Measurements from ENCODE around the gene PLK5. TPM values are rescaled to one million over a fixed set of nuclear protein-coding genes. Genes with fewer than 3 reads are reported as not detected.

Gene PLK5
- total and polyA plus RNA-seq, 2 donors (not counting 1 experiment from before 2014, with no cell fraction given), result not detected

DNA sequence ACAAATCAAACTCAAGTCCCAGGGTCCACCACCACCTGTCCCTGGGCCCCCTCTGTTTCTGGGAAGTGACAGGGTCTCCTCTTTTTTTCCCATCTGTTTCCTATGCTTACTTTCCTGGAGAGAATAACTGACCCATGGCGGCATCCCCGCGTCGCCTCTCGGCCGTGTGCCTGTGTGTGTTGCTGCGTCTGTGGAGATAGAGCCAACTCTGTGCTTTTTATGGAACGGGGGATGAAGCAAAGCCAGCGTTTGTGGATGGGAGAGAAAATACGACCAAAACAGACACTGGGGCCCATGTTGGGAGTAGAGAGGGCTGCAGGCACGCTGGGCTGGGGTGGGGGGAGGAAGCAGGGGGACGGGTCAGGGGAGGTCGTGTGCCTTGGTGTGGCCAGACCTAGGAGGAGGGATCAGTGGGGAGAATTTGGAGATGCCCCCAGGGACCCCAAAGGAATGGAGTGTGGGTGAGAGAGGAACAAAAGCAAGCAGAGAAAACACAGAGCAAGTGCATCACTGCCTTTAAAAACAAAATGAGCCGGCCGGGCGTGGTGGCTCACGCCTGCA is 16.6 kb downstream of the PLK5 start:
- DNase-seq (ENCODE audit: low read depth in 2 of 2), result no peak
- no peak overlapping the region for H3K27ac ChIP-seq (ENCODE audit: insufficient read depth, low read length)
- H4K20me1 ChIP-seq (ENCODE audit: control insufficient read depth, extremely low read depth, insufficient read depth, low read length), result no peaks in the 10 kb centered on the region
- H3K4me2 ChIP-seq (ENCODE audit: extremely low read depth, insufficient read depth, low read length), result no peak overlapping the region
- TF ChIP-seq EZH2 (IDR thresholded peaks at IDR 0.05; ENCODE audit: low read length, missing control alignments), result no peak
- TF ChIP-seq, protein P1, sequence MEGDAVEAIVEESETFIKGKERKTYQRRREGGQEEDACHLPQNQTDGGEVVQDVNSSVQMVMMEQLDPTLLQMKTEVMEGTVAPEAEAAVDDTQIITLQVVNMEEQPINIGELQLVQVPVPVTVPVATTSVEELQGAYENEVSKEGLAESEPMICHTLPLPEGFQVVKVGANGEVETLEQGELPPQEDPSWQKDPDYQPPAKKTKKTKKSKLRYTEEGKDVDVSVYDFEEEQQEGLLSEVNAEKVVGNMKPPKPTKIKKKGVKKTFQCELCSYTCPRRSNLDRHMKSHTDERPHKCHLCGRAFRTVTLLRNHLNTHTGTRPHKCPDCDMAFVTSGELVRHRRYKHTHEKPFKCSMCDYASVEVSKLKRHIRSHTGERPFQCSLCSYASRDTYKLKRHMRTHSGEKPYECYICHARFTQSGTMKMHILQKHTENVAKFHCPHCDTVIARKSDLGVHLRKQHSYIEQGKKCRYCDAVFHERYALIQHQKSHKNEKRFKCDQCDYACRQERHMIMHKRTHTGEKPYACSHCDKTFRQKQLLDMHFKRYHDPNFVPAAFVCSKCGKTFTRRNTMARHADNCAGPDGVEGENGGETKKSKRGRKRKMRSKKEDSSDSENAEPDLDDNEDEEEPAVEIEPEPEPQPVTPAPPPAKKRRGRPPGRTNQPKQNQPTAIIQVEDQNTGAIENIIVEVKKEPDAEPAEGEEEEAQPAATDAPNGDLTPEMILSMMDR (conservative IDR thresholded peaks at IDR 0.05 in 1 of 2, IDR thresholded peaks at IDR 0.05 in 1 of 2; ENCODE audit: low read depth in 1 of 2, low read length in 2 of 2), result no peak
- no peaks in the 10 kb centered on the region for H3K79me2 ChIP-seq (ENCODE audit: control insufficient read depth, insufficient read depth, low read length)
- H3K27me3 ChIP-seq (ENCODE audit: control insufficient read depth, insufficient read depth, low read length), result no peaks in the 10 kb centered on the region
- H2AFZ ChIP-seq (ENCODE audit: low read length), result no peak overlapping the region
- no peaks in the 10 kb centered on the region for H3K4me1 ChIP-seq (ENCODE audit: control insufficient read depth, extremely low read depth, insufficient read depth, low read length)
- no peak overlapping the region for H3K4me3 ChIP-seq (replicated peaks in 1 of 4; ENCODE audit: control extremely low read depth in 1 of 4, insufficient read depth in 1 of 4, low read depth in 3 of 4, low read length in 4 of 4)
- H3K36me3 ChIP-seq (ENCODE audit: control insufficient read depth, insufficient read depth, low read length), result no peaks in the 10 kb centered on the region
- no peaks in the 10 kb centered on the region for H3K9me3 ChIP-seq (ENCODE audit: control insufficient read depth, insufficient read depth, low read depth, low read length)
- no peak overlapping the region for H3K9ac ChIP-seq (ENCODE audit: insufficient read depth, low read length)

GRCh38 chr19:1549332-1549945 is 25.6 kb downstream of the PLK5 start:
- no peak overlapping the region for H3K4me2 ChIP-seq (ENCODE audit: extremely low read depth, insufficient read depth, low read length)
- DNase-seq (ENCODE audit: low read depth in 2 of 2), result no peak
- no peaks in the 10 kb centered on the region for H3K4me1 ChIP-seq (ENCODE audit: control insufficient read depth, extremely low read depth, insufficient read depth, low read length)
- H3K9me3 ChIP-seq (ENCODE audit: control insufficient read depth, insufficient read depth, low read depth, low read length), result no peaks in the 10 kb centered on the region
- no peaks in the 10 kb centered on the region for H4K20me1 ChIP-seq (ENCODE audit: control insufficient read depth, extremely low read depth, insufficient read depth, low read length)
- H2AFZ ChIP-seq (ENCODE audit: low read length), result no peak overlapping the region
- no peak for TF ChIP-seq EZH2 (IDR thresholded peaks at IDR 0.05; ENCODE audit: low read length, missing control alignments)
- TF ChIP-seq, protein P1 (conservative IDR thresholded peaks at IDR 0.05 in 1 of 2, IDR thresholded peaks at IDR 0.05 in 1 of 2; ENCODE audit: low read depth in 1 of 2, low read length in 2 of 2), result no peak
- H3K27me3 ChIP-seq (ENCODE audit: control insufficient read depth, insufficient read depth, low read length), result no peaks in the 10 kb centered on the region
- H3K79me2 ChIP-seq (ENCODE audit: control insufficient read depth, insufficient read depth, low read length), result no peaks in the 10 kb centered on the region
- no peak overlapping the region for H3K4me3 ChIP-seq (replicated peaks in 1 of 4; ENCODE audit: control extremely low read depth in 1 of 4, insufficient read depth in 1 of 4, low read depth in 3 of 4, low read length in 4 of 4)
- H3K9ac ChIP-seq (ENCODE audit: insufficient read depth, low read length), result no peak overlapping the region
- peaks cover 1% of the 10 kb centered on the region for H3K36me3 ChIP-seq (ENCODE audit: control insufficient read depth, insufficient read depth, low read length)
- H3K27ac ChIP-seq (ENCODE audit: insufficient read depth, low read length), result no peak overlapping the region

GRCh38 chr19:1551068-1552040 is 27.5 kb downstream of the PLK5 start:
- TF ChIP-seq, protein P1 (conservative IDR thresholded peaks at IDR 0.05 in 1 of 2, IDR thresholded peaks at IDR 0.05 in 1 of 2; ENCODE audit: low read depth in 1 of 2, low read length in 2 of 2), result no peak
- no peak for TF ChIP-seq EZH2 (IDR thresholded peaks at IDR 0.05; ENCODE audit: low read length, missing control alignments)
- DNase-seq (ENCODE audit: low read depth in 2 of 2), result no peak
- Histone ChIP-seq H3K4me2 (ENCODE audit: extremely low read depth, insufficient read depth, low read length) (no peak overlapping the region), H3K4me1 (ENCODE audit: control insufficient read depth, extremely low read depth, insufficient read depth, low read length) (no peaks in the 10 kb centered on the region), H3K9me3 (ENCODE audit: control insufficient read depth, insufficient read depth, low read depth, low read length) (no peaks in the 10 kb centered on the region), H4K20me1 (ENCODE audit: control insufficient read depth, extremely low read depth, insufficient read depth, low read length) (no peaks in the 10 kb centered on the region), H3K27ac (ENCODE audit: insufficient read depth, low read length) (no peak overlapping the region), H2AFZ (ENCODE audit: low read length) (no peak overlapping the region), H3K79me2 (ENCODE audit: control insufficient read depth, insufficient read depth, low read length) (no peaks in the 10 kb centered on the region), H3K4me3 (replicated peaks in 1 of 4; ENCODE audit: control extremely low read depth in 1 of 4, insufficient read depth in 1 of 4, low read depth in 3 of 4, low read length in 4 of 4) (no peak overlapping the region), H3K9ac (ENCODE audit: insufficient read depth, low read length) (no peak overlapping the region), H3K27me3 (ENCODE audit: control insufficient read depth, insufficient read depth, low read length) (no peaks in the 10 kb centered on the region), H3K36me3 (ENCODE audit: control insufficient read depth, insufficient read depth, low read length) (peaks cover 3% of the 10 kb centered on the region)
